Natural killer cell (primary cell): ENCODE data around the gene TMPRSS3. TPM values are rescaled to one million over a fixed set of nuclear protein-coding genes. Genes with fewer than 3 reads are reported as not detected.

Experiments used
- ATAC-seq, 3 donors: fragments of 150-1000 bp in 2 of 3; fragments of 200-7000 bp in 1 of 3; cut with Tn5 transposase; 1 replicate in 1 of 3; 2 replicates in 2 of 3; pipeline ENCODE4 v1.10.0; 2021; ENCODE audit warnings: mild to moderate bottlenecking in 2 of 3, moderate library complexity in 2 of 3
- DNase-seq, 2 donors: peaks; one replicate each; pipeline versions ENCODE4 v3.0.0 to v3.0.0-alpha.2; 2013 to 2021; ENCODE audit warnings: mixed read lengths in 1 of 2
- H3K27ac ChIP-seq: one replicate; pipeline ENCODE4 v1.5.1; 2013; ENCODE audit warnings: mild to moderate bottlenecking, low read length
- H3K27me3 ChIP-seq: one replicate; pipeline ENCODE4 v1.6.1; 2013; ENCODE audit warnings: low read length; ENCODE audit not compliant: control insufficient read depth, insufficient read depth
- H3K36me3 ChIP-seq: one replicate; pipeline ENCODE4 v1.6.1; 2013; ENCODE audit warnings: low read length; ENCODE audit not compliant: control insufficient read depth, insufficient read depth
- H3K4me1 ChIP-seq: one replicate; pipeline ENCODE4 v1.6.1; 2013; ENCODE audit warnings: low read length; ENCODE audit not compliant: control insufficient read depth, insufficient read depth
- H3K4me3 ChIP-seq: one replicate; pipeline ENCODE4 v1.5.1; 2013; ENCODE audit warnings: low read length
- H3K9me3 ChIP-seq: one replicate; pipeline ENCODE4 v1.6.1; 2013; ENCODE audit warnings: low read length; ENCODE audit not compliant: control insufficient read depth, insufficient read depth
- H3K27ac Mint-ChIP-seq, 2 donors: one replicate each; pipeline ENCODE4 v1.8.0; 2022; ENCODE audit warnings: mild to moderate bottlenecking in 2 of 2, mixed read lengths in 2 of 2, moderate library complexity in 1 of 2
- H3K27me3 Mint-ChIP-seq, 2 donors: one replicate each; pipeline ENCODE4 v1.8.0; 2022; ENCODE audit warnings: low read depth in 2 of 2, mixed read lengths in 2 of 2
- H3K36me3 Mint-ChIP-seq: one replicate; pipeline ENCODE4 v1.8.0; 2022; ENCODE audit warnings: mixed read lengths
- H3K4me1 Mint-ChIP-seq, 2 donors: one replicate each; pipeline ENCODE4 v1.8.0; 2022; ENCODE audit warnings: mixed read lengths in 2 of 2
- H3K4me3 Mint-ChIP-seq: one replicate; pipeline ENCODE4 v1.8.0; 2022; ENCODE audit warnings: mild to moderate bottlenecking, moderate library complexity, mixed read lengths
- H3K9me3 Mint-ChIP-seq, 2 donors: one replicate each; pipeline ENCODE4 v1.8.0; 2022; ENCODE audit warnings: mixed read lengths in 2 of 2
- CTCF ChIP-seq: fragments of 200-600 bp; IDR thresholded peaks from one replicate; pipeline ENCODE4 v1.8.0; 2022; ENCODE audit warnings: antibody characterized with exemption
- WGBS: methylation state at CpG from one replicate; pipeline ENCODE4 v1.1.7; 2013; ENCODE audit warnings: missing lambda C conversion rate; ENCODE audit not compliant: insufficient coverage; 5-methylcytosine and 5-hydroxymethylcytosine counted together
- intact Hi-C: fragments of 100-400 bp; cut with micrococcal nuclease; formaldehyde crosslinking; loops from one replicate; pipeline ENCODE4 v1.14.2; 2022
- total RNA-seq, 4 donors: library from RNA; stranded (reverse); fragments of 120-200 nt in 1 of 4; gene quantifications; one replicate each; pipeline versions ENCODE4 v1.2.3 to v1.2.4, GENCODE V29; 2013 to 2022

Gene TMPRSS3
- total RNA-seq, 3 donors from 2014 or later (not counting 1 experiment from before 2014, with no cell fraction given), result 0.25 TPM; not detected in 2

- H3K9me3 ChIP-seq, result no peaks in the 10 kb centered on the region
- no peak for DNase-seq
- Mint-ChIP-seq H3K4me3 (no peak overlapping the region), H3K36me3 (no peaks in the 10 kb centered on the region), H3K27ac (no peak overlapping the region), H3K4me1 (peaks cover 8 to 24% of the 10 kb centered on the region in 2 donors), H3K9me3 (no peaks in the 10 kb centered on the region), H3K27me3 (peaks cover 53 to 60% of the 10 kb centered on the region in 2 donors)
- no peak overlapping the region for H3K4me3 ChIP-seq
- no peaks in the 10 kb centered on the region for H3K36me3 ChIP-seq
- peak in 1 of 3 donors; percentile 7 for ATAC-seq
- 73% methylated on average over 6 of the region's 6 CpGs for WGBS
- H3K27me3 ChIP-seq, result no peaks in the 10 kb centered on the region
- intact Hi-C loops, result no loop called here
- H3K4me1 ChIP-seq, result peaks cover 17% of the 10 kb centered on the region
- TF ChIP-seq CTCF, result no peak
- no peak overlapping the region for H3K27ac ChIP-seq
Observed at GRCh38 chr21:42389449-42389835, 6.4 kb downstream of the TMPRSS3 start.

- H3K9me3 ChIP-seq, result no peaks in the 10 kb centered on the region
- intact Hi-C loops, result no loop called here
- Mint-ChIP-seq H3K4me1 (peaks cover 8 to 24% of the 10 kb centered on the region in 2 donors), H3K4me3 (no peak overlapping the region), H3K27me3 (peaks cover 53 to 60% of the 10 kb centered on the region in 2 donors), H3K36me3 (no peaks in the 10 kb centered on the region), H3K27ac (no peak overlapping the region), H3K9me3 (no peaks in the 10 kb centered on the region)
- ATAC-seq (peak; percentile 58 to 63 (median 62)), DNase-seq (peak in 1 of 2 donors; percentile 39)
- WGBS, result 64% methylated on average over 20 of the region's 20 CpGs
- no peak overlapping the region for H3K4me3 ChIP-seq
- H3K27me3 ChIP-seq, result no peaks in the 10 kb centered on the region
- H3K4me1 ChIP-seq, result peaks cover 17% of the 10 kb centered on the region
- TF ChIP-seq CTCF, result no peak
- H3K36me3 ChIP-seq, result no peaks in the 10 kb centered on the region
- no peak overlapping the region for H3K27ac ChIP-seq
Observed at GRCh38 chr21:42388740-42389448, 7.0 kb downstream of the TMPRSS3 start.

GRCh38 chr21:42387843-42388340, 8.0 kb downstream of the TMPRSS3 start:
- Mint-ChIP-seq H3K27ac (no peak overlapping the region), H3K9me3 (no peaks in the 10 kb centered on the region), H3K4me1 (peaks cover 8 to 24% of the 10 kb centered on the region in 2 donors), H3K27me3 (peaks cover 47 to 60% of the 10 kb centered on the region in 2 donors), H3K4me3 (no peak overlapping the region), H3K36me3 (no peaks in the 10 kb centered on the region)
- H3K27ac ChIP-seq, result no peak overlapping the region
- DNase-seq (no peak), ATAC-seq (no peak)
- no peaks in the 10 kb centered on the region for H3K36me3 ChIP-seq
- 94% methylated on average over 6 of the region's 6 CpGs for WGBS
- H3K4me1 ChIP-seq, result peaks cover 15% of the 10 kb centered on the region
- no peaks in the 10 kb centered on the region for H3K27me3 ChIP-seq
- no peaks in the 10 kb centered on the region for H3K9me3 ChIP-seq
- H3K4me3 ChIP-seq, result no peak overlapping the region
- intact Hi-C loops, result no loop called here
- TF ChIP-seq CTCF, result no peak
